AG10803 (cell line): ENCODE data around the gene LVRN.

Experiments used
- DNase-seq: peaks from one replicate; pipeline ENCODE4 v3.0.0; 2010; ENCODE audit warnings: low read depth
- H3K4me3 ChIP-seq: 2 replicates; pipeline ENCODE4 v1.5.1; 2011; ENCODE audit warnings: mild to moderate bottlenecking, low read length, control low read depth
- TF ChIP-seq, protein P1 (sequence below): conservative IDR thresholded peaks from 2 replicates; pipeline ENCODE4 v1.5.1; 2011; ENCODE audit warnings: mild to moderate bottlenecking, low read length, control low read depth, inconsistent platforms

Gene LVRN

DNA sequence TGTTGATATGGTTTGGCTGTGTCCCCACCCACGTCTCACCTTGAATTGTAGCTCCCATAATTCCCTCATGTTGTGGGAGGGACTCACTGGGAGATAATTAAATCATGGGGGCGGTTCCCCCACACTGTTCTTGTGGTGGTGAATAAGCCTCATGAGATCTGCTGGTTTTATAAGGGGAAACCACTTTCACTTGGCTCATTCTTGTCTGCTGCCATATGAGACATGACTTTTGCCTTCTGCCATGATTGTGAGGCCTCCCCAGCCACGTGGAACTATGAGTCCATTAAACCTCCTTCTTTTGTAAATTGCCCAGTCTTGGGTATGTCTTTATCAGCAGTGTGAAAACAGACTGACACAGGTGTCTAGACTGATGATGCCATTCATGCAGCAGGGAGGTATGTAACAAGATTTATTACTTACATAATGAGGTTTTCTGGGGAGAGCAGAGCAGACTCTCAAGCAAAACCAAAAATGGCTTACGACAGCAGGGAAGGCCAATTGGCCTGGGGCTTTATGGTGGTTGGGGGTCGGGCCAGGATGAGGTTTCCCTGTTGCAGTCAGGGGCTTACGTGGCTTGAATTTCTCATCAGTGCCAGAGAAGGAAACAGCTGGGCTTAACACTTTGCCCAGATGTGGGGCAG lies 113.0 kb downstream of the LVRN start:
- DNase-seq, result no peak
- no peak overlapping the region for H3K4me3 ChIP-seq
- TF ChIP-seq, protein P1, sequence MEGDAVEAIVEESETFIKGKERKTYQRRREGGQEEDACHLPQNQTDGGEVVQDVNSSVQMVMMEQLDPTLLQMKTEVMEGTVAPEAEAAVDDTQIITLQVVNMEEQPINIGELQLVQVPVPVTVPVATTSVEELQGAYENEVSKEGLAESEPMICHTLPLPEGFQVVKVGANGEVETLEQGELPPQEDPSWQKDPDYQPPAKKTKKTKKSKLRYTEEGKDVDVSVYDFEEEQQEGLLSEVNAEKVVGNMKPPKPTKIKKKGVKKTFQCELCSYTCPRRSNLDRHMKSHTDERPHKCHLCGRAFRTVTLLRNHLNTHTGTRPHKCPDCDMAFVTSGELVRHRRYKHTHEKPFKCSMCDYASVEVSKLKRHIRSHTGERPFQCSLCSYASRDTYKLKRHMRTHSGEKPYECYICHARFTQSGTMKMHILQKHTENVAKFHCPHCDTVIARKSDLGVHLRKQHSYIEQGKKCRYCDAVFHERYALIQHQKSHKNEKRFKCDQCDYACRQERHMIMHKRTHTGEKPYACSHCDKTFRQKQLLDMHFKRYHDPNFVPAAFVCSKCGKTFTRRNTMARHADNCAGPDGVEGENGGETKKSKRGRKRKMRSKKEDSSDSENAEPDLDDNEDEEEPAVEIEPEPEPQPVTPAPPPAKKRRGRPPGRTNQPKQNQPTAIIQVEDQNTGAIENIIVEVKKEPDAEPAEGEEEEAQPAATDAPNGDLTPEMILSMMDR, result no peak

DNA sequence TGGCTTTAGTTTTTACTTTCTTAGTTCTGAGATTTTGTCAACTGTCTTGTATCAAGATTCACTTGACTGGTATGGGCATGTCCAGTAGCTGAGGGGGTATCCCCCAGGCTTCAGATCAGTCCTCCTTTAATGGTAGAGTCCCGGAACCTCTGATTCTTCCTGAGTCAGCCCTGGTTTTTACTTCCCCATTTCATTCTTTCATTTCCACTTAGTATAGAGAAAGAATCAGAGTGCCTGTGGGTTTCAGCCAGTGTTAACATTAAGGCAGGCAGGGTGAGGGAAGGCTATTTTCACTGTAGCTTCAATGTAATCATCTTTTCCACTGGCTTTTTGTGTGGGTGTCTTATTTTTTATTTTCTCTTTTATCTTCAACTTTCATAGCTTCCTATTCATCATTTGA lies 114.2 kb downstream of the LVRN start:
- no peak for DNase-seq
- TF ChIP-seq, protein P1, result no peak
- H3K4me3 ChIP-seq, result no peak overlapping the region
